Effector memory CD8-positive, alpha-beta T cell (primary cell): Measurements from ENCODE around the gene PLCE1.

Experiments
- ATAC-seq: fragments of 150-1000 bp; cut with Tn5 transposase; replicated peaks from 2 replicates; pipeline ENCODE4 v1.10.0; 2021; ENCODE audit warnings: mild to moderate bottlenecking, moderate library complexity
- DNase-seq, 3 experiments: peaks; one replicate each; pipeline ENCODE4 v3.0.0; 2021
- H3K27ac Mint-ChIP-seq, 2 donors: one replicate each; pipeline ENCODE4 v1.8.0; 2022; ENCODE audit warnings: mild to moderate bottlenecking in 2 of 2, mixed read lengths in 2 of 2, moderate library complexity in 2 of 2
- H3K27me3 Mint-ChIP-seq, 2 donors: one replicate each; pipeline ENCODE4 v1.8.0; 2022; ENCODE audit warnings: mixed read lengths in 2 of 2
- H3K36me3 Mint-ChIP-seq: one replicate; pipeline ENCODE4 v1.8.0; 2022; ENCODE audit warnings: mild to moderate bottlenecking, moderate library complexity, mixed read lengths; ENCODE audit not compliant: insufficient read depth
- H3K4me1 Mint-ChIP-seq, 2 donors: one replicate each; pipeline ENCODE4 v1.8.0; 2022; ENCODE audit warnings: low read depth in 2 of 2, mixed read lengths in 2 of 2
- H3K4me3 Mint-ChIP-seq, 2 donors: one replicate each; pipeline ENCODE4 v1.8.0; 2022; ENCODE audit warnings: mild to moderate bottlenecking in 2 of 2, mixed read lengths in 2 of 2, moderate library complexity in 2 of 2
- H3K9me3 Mint-ChIP-seq, 2 donors: one replicate each; pipeline ENCODE4 v1.8.0; 2022; ENCODE audit warnings: mixed read lengths in 2 of 2

Gene PLCE1

GRCh38 chr10:94042001-94042833 lies 48.5 kb downstream of the PLCE1 start:
- H3K27ac Mint-ChIP-seq: no peak overlapping the region
- peaks cover 0 to 2% of the 10 kb centered on the region in 2 donors for H3K9me3 Mint-ChIP-seq
- peaks cover 0 to 8% of the 10 kb centered on the region in 2 donors for H3K27me3 Mint-ChIP-seq
- no peak for ATAC-seq
- H3K4me1 Mint-ChIP-seq: no peaks in the 10 kb centered on the region
- H3K4me3 Mint-ChIP-seq: no peak overlapping the region
- no peaks in the 10 kb centered on the region for H3K36me3 Mint-ChIP-seq
- DNase-seq: no peak

DNA sequence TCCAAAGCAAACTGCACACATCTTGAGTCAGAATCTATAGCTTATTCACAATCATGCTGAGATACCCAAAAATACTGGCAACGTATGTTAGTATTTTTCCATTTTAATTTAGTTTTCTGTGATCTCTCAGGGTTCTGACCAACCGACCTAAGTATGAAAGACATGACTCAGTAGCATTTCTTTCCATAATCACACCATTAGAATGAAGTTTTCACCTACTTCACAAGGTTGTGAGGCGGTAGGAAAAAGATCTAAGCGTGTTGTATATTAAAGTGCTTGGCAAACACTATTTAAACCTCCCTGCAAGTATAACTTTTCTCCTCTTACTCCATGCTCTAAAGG lies 49.1 kb downstream of the PLCE1 start:
- no peak overlapping the region for H3K4me3 Mint-ChIP-seq
- DNase-seq (no peak), ATAC-seq (no peak)
- H3K27ac Mint-ChIP-seq: no peak overlapping the region
- no peaks in the 10 kb centered on the region for H3K36me3 Mint-ChIP-seq
- peaks cover 0 to 2% of the 10 kb centered on the region in 2 donors for H3K9me3 Mint-ChIP-seq
- H3K27me3 Mint-ChIP-seq: peaks cover 0 to 8% of the 10 kb centered on the region in 2 donors
- no peaks in the 10 kb centered on the region for H3K4me1 Mint-ChIP-seq
